ENCODE data around the gene MYO3A.

The MYO3A gene, protein sequence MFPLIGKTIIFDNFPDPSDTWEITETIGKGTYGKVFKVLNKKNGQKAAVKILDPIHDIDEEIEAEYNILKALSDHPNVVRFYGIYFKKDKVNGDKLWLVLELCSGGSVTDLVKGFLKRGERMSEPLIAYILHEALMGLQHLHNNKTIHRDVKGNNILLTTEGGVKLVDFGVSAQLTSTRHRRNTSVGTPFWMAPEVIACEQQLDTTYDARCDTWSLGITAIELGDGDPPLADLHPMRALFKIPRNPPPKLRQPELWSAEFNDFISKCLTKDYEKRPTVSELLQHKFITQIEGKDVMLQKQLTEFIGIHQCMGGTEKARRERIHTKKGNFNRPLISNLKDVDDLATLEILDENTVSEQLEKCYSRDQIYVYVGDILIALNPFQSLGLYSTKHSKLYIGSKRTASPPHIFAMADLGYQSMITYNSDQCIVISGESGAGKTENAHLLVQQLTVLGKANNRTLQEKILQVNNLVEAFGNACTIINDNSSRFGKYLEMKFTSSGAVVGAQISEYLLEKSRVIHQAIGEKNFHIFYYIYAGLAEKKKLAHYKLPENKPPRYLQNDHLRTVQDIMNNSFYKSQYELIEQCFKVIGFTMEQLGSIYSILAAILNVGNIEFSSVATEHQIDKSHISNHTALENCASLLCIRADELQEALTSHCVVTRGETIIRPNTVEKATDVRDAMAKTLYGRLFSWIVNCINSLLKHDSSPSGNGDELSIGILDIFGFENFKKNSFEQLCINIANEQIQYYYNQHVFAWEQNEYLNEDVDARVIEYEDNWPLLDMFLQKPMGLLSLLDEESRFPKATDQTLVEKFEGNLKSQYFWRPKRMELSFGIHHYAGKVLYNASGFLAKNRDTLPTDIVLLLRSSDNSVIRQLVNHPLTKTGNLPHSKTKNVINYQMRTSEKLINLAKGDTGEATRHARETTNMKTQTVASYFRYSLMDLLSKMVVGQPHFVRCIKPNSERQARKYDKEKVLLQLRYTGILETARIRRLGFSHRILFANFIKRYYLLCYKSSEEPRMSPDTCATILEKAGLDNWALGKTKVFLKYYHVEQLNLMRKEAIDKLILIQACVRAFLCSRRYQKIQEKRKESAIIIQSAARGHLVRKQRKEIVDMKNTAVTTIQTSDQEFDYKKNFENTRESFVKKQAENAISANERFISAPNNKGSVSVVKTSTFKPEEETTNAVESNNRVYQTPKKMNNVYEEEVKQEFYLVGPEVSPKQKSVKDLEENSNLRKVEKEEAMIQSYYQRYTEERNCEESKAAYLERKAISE (N-terminal part only)

DNA sequence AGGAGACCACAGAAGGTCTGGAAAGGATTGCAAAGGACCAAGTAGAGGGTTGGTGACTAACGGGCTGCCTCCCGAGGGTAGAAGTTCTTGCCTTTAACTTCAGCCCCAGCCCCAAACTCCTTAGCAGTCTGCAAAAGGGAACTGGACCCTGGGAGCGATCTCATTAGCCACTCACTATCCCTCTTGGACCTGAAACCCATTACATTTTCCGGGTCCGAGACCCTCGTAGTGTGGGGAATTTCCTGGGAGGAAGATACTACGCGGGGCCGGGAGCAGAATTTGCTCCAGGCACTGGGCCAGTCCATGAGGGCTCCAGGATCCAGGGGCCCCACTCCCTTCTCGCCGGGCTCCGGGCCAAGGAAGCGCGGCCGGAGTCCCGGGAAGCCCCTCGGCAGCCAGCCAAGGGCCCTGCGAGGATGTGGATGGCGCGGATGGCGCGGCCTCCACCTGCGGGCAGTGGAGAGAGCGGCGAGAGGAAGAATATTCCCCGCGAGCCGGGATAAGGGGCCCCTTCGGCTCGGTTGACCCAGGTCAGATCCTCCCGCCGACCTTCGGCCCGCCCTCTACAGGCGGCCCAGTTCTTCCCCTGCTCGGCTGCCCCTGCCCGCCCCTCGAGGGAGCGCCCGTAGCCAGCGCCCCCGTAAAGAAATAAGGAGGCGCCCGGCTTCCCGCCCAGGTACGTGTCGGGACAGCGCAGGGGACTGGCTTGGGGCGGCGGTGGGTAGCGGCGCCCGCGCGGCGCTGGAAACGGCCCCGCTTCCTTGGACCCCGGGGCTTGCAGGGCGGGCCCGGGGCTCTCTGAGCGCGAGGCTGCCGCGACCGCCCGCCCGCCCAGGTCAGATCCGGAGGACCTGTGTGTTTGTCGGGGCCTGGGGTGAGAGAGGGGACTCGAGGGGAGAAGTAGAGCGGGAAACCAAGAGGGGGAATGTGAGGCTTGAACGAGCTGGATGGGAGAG, at the start of gene MYO3A:
TSS of gene MYO3A (plus strand) at position 577 of the 956 bp plus-strand sequence. CDS start 17,882 bp downstream, outside the sequence.
- peak; percentile 66 for DNase-seq (ENCODE audit: low spot score)

DNA sequence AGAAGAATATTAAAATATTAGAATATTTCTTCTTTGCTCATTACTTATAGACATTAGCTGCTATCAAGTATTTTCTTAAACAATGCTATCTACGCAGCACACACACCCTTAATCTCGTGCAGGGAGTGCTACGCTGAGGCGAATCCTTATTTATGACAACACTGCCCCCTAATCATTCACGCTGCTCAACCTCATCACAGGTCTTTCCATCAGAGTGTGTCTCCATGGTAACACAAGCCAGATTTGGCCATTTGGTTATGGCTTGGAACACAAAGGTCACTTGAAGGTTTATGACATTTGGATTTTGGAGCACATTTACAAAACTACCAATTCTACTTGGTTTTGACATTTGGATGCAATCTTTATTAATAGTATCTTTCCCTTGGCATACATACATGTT, 45.4 kb upstream of the MYO3A start:
- DNase-seq (ENCODE audit: low spot score): peak; percentile 33

DNA sequence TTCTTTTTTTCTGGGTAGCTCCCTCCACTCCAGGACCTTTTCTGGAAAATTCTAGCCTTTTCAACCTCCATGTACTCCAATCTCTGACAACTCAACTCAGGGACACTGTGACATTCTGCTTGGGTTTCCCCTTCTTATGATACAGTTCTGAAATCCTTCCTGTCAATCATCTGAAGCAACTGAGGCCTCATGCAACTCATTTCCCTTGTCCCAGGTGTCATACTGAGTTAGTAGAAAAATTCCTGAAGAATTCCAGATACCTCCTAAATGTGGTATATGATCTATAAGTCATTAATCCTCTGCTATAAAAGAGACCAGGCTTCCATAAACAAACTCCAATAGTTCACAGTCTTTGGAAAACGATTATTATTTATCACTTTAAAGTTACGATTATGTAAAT, 43.0 kb upstream of the MYO3A start:
- DNase-seq (ENCODE audit: low spot score): no peak

DNA sequence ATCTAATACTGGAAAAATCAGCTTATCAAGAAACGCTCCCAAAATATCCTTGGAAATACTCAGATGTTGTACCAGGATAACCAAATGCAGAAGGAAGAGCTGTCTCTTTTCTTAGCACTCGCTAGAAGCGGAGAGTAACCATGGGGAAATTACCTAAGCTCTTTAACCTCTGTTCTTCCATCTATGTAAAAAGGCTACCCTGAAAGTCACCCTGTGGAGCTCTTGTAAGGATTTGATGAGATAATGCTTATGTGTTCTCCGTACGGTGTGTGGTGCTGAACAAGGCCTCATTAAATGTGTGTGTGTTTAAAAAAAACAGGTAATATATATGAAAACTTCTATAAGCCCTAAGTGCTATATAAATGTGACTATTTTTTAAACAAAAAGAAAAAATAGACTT, 38.2 kb upstream of the MYO3A start:
- no peak for DNase-seq (ENCODE audit: low spot score)

DNA sequence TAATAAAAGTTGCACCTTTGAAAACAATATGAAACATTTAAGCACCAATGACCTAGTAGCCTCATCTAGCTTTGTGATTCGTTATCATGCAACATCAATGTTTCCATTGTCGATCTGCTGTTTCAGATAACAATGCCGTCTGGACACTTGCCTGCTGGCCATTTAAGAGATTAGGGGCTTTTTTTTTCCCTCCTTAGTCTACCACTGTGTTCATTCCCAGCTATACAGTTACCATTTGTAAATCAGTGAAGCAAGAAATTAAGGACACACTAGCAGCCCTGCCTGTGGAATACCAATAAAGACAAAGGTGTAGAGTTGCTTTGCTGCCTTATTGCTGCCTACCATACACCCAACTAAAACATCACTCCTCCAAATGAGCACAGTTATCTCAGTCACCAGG, 37.6 kb upstream of the MYO3A start:
- DNase-seq (ENCODE audit: low spot score): no peak

DNA sequence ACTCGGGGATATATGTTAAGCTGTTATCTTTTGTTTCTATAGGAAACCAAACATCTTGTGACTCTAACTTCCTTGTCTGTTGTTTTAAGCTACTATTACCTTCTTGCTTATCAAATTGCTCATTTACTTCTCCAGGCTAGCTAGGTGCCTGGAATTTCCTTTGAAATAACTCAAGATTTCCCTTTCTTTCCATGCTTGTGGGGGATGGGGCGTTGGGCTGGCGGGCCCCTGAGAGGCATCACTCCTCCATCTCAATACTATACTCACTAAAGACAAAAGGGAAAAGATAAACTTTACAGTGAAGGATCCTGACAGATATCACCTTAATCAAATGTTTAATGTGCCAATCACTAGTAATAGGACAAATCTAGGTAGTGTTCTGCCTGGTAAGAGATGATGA, 34.7 kb upstream of the MYO3A start:
- no peak for DNase-seq (ENCODE audit: low spot score)

DNA sequence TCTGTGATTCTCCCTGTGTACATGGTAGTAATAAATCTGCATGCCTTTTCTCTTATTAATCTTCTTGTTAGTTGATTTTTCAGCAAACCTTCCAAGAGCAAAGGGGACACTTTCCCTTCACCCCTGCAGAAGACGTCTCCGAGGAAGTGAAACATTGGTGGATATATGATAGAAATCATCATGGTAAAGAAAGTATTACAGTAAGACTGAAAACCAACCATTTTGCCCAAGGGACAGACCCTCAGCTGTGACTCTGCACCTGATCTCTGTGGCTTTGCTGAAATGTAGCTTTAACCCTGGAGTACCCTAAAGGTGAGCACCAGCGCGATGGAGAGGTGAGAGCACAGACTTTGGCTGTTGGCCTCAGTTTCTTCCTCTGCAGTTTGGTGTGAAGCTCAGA, 32.8 kb upstream of the MYO3A start:
- no peak for DNase-seq (ENCODE audit: low spot score)

DNA sequence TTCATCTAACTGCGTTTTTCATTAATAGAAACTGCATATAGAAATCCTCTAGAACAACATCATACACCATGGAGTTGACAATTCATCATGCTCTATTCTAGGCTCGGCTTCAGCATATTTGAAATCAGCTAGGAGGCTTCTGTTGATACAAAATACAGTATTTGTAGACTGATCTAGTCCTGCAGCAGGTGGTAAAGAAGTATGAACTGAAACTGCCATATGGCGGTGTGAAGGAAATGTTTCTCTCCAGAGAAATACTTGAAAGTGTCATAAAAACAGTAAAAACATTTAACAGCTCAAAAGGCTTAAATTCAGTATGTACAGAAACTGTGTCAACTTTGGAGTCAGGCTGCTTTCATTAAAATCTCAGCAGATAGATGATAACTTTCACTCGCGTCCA, 32.0 kb upstream of the MYO3A start:
- DNase-seq (ENCODE audit: low spot score): no peak

DNA sequence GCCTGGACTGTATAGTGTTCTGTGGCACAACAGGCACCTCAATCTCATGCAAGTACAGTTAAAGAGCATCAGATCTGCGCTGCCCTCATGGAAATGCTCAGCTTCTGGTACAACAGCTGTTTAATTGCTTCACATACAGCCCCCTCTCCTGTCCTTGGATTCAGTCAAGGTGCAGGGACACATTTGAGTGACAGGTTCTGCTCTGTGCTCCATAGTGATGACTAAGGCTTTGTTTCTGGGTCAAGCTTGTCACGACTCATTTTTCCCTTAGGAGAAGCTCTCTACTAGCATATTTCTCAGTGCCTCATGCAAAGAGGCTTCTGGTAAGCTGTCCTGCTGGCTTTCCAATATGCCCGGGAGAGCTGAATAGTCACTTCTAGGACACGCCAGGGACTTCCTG, 26.8 kb upstream of the MYO3A start:
- DNase-seq (ENCODE audit: low spot score): no peak

DNA sequence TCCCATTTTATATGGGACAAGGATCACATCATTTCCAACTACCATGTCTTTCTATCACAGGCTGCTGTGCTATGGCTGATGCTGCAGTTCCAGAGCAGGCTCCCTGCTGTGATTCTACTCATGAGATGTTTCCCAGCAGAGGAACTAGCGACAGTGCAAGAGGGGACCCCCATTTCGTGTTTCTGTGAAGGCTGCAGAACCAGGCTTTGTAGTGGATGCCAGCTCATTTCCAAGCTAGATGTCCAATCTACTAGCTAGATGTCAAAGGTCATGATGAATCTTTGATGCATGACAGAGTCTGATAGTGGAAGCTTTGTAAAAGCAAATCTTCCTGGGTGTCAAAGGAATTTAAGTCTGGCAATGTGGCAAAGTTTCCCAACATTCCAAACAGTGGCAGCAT, 21.2 kb upstream of the MYO3A start:
- DNase-seq (ENCODE audit: low spot score): peak; percentile 38

DNA sequence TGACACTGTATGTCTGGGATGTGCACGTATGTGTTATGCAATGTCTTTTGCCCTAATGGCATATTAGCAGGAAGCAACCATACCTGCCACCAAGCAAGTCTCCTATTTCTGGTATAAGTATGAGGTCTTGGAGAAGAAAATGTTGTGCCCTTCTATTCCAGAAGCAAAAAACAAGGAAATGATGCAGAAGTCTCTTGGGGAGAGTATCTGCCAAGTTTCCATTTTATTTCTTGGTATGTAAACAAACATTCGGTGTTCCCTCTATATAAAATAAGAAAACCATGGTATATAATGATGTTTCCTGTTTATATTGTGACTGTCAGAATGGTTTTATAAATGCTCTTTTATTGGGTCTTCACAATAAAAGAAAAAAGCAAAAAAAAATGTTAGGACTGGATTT, 19.3 kb upstream of the MYO3A start:
- DNase-seq (ENCODE audit: low spot score): no peak

DNA sequence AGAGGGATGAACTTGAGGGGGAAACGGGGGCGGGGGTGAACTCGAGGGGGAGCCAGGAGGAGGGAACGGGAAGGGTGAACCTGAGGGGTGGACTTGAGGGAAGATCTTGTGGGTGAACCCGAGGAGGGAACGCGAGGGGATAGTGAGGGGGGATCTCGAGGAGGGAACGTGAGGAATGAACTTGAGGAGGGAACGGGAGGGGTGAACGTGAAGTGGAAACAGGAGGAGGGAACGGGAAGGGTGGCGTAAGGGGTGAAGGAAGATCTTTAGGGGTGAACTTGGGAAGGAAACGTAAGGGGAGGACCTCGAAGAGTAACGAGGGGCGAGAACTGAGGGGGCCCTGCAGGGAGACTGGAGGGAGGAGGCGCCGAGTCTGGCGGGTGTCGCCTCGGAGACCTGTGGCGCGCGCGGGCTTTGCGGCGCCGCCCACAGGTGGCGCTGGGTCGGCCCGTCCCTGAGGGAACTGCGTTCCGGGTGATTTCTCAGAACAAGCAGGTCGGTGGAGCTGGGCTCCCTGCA, 651 bp downstream of the MYO3A start:
- DNase-seq (ENCODE audit: low spot score): peak; percentile 37

DNA sequence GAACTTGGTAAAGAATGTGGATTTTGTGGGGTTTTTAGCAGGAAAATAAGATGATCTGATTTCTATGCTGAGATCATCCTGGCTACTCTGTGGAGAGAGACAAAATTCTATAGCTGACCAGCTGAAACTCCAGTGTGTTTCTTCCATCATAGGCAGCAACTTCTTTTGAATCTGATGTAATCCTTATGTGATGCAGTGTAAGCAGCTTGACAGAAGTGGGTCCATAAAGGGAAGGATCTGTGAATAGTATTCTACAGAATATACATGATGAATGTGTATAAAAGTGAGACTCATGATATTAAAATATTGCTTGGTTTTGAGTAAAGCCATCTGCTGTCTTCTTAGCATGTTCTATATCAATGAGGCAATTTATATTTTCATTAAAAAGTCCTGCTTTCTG, 4.4 kb downstream of the MYO3A start:
- no peak for DNase-seq (ENCODE audit: low spot score)

DNA sequence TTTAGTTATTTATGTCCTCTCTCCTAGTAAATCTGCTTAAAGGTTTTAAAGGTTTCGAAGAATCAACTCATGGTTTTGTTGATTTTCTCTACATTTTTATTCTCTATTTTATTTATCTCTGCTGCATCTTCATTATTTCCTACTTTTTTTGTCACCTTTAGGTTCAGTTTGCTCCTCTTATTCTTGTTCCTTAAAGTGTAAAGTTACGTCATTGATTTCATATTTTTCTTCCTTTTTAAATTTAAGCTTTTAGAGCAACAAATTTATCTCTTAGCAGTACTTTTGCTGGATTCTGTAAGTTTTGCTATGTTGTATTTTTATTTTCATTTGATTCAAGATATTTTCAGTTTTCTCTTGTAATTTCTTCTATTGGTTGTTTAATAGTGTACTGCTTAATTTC, 10.7 kb downstream of the MYO3A start:
- no peak for DNase-seq (ENCODE audit: low spot score)

DNA sequence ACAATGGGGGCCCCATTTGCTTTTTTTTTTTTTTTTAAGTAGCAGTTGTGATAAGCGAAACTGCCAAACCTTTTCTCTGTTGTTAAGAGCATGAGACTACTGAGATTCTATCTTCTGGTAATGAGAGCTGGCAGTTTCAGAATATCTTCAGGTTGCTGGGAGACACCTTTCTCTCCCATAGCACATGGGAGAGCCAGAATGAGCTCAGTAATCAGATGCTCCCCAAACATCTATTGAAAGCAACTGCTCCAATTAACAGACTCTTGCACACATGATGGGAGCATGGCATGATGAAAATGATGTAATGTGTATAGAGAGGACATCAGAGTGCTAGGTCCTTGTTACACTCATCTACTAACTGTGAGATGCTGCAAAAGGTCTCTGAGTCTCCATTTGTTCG, 18.8 kb downstream of the MYO3A start:
- DNase-seq (ENCODE audit: low spot score): no peak

DNA sequence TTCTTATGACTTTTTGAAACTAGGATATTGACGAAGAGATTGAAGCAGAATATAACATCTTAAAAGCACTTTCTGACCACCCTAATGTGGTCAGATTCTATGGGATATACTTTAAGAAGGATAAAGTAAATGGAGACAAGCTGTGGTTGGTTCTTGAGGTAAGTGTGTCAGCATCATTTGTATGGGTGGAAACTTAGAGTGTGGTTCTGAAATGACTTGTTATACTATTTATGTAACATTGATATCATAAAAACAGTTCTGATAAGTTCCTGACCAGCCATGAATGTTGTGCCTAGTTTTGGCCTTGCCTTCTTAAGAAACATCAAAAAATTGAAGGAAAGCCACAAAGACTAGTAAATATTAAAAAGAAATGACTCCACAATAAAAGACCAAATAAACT, 20.8 kb downstream of the MYO3A start:
- no peak for DNase-seq (ENCODE audit: low spot score)

DNA sequence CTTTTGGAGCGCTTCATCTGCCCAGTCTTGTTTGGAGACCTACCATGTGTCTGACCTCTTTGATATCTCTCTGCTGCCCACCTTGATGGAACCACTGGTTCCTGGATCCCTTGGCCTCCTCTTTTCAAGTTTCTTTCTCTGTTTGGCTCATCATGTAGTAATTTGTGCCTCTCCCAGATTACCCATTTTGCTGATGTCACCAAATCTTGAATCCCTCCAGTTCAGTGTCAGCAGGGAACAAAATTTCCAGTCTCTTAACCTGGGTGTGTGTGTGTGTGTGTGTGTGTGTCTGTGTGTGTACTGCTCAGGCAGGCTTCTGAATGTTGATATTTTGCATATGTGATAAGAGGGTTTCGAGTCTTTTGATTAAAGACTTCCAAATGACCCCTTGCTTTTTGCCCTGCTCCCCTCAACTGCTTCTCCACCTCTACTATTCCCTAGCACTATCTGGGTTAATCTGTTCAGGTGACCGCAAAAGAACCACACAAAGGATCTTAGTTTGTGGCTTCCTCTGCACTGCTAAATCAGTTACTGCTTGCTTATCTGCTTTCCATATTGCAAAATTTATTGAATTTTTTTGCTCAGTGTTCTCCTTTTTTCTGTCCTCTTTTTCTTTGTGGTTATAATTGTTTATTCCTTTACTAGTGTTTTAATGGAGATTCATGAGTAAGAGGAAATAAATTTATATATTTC, 25.7 kb downstream of the MYO3A start:
- no peak for DNase-seq (ENCODE audit: low spot score)

DNA sequence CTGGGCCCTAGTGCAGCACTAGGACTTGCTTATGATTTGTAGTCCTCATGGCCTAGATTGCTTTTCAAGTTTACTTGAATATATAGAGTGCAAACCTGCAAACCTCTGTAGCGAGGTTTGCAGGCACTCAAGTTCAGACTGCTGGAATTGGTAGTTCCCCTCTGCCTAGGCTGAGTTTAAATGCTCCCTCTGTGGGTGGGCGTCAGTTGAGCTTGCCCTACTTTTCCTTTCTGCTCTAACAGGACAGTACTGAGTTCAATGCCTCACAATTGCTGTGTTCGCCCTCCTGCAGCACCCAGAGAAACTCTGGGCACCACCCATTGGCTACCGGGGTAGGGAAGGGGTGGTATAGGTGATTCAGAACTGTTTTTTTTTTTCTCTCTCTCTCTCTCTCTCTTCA, 31.6 kb downstream of the MYO3A start:
- DNase-seq (ENCODE audit: low spot score): no peak

DNA sequence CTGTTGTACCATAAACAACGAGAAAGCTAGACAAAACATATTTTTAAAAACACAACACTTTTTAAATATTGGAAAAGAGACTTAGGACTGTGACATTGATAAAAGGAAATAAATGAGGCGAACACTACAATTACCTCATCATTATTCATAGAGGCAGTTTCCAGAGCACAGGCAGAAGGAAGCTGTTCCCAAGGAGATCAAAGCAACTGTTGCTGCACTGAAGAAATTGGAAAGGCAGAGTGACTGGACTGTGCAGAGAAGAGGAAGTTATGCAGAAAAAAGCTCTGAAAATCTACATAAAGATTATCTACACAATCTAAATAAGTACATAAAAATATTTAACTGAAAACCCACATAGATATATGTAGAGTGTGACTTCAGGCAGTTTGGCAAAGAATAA, 32.8 kb downstream of the MYO3A start:
- no peak for DNase-seq (ENCODE audit: low spot score)

DNA sequence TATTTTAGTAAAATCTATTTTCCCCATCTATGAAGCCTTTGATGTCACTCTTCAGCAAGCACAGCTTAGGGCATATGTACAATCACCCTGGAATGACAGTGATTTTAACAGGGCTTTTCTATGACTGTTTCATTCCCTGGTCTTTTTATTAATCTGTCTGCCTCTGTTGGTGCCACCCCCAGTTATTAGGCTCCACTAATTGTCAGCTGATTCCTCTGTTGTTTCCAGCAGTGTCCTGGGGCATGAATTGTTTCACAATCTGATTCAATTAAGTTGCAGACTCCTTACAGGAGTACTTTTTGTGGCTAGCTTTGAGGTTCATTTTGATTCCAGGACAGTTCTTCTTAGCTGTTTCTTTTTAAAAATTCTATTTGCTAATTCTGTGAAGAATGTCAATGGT, 38.6 kb downstream of the MYO3A start:
- DNase-seq (ENCODE audit: low spot score): no peak

Data from iPS-NIHi11 (cell line).